GM21619 (cell line): ENCODE data around the gene MYZAP.

Experiments used
- ATAC-seq: cut with Tn5 transposase; IDR thresholded peaks from one replicate; pipeline ENCODE4 v1.9.1; 2021; ENCODE audit not compliant: unreplicated experiment

MYZAP gene, protein sequence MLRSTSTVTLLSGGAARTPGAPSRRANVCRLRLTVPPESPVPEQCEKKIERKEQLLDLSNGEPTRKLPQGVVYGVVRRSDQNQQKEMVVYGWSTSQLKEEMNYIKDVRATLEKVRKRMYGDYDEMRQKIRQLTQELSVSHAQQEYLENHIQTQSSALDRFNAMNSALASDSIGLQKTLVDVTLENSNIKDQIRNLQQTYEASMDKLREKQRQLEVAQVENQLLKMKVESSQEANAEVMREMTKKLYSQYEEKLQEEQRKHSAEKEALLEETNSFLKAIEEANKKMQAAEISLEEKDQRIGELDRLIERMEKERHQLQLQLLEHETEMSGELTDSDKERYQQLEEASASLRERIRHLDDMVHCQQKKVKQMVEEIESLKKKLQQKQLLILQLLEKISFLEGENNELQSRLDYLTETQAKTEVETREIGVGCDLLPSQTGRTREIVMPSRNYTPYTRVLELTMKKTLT

DNA sequence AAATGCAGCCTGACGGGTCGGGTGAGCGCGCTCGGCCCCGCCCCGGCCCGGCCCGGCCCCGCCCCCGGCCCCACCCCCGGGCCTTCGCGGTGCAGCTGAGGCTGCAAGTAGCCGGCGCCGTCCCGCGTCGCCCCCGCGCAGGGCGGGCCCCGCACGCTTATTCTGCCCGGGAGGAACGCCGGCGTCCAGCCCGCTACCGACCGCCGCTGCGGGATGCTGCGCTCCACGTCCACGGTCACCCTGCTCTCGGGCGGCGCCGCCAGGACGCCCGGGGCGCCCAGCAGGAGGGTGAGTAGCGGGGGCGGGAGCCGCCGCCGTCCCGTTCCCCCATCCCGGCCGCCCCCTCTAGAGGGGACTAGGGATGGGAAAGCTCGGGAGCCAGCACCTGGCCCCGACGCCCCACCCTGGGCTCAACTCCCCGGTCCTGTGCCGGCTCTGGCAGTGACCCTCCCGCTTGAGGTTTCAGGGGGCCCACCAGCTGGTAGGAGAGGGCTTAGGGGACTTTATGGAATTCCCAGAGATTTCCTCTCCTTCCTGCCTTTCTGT, at the start of gene MYZAP:
MYZAP (plus strand) TSS at position 83 of the 546 bp plus-strand sequence; CDS start at position 214, 131 bp downstream.
- ATAC-seq = no peak

DNA sequence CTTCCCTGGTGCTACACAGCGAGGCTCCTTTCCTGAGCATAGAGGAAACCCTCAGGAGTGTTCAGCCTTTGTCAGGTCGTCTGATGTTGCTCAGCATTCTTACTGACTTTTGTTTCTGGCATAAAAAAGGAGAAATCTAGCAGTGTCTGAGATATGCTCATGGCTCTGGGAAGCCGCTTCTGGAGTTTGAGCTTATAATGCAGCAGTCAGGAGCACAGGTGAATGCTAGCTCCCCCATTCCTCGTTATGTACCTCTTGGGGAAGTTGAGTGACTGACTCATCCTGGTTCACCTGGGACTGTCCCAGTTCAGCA, 49.2 kb upstream of the MYZAP start:
- ATAC-seq = no peak

DNA sequence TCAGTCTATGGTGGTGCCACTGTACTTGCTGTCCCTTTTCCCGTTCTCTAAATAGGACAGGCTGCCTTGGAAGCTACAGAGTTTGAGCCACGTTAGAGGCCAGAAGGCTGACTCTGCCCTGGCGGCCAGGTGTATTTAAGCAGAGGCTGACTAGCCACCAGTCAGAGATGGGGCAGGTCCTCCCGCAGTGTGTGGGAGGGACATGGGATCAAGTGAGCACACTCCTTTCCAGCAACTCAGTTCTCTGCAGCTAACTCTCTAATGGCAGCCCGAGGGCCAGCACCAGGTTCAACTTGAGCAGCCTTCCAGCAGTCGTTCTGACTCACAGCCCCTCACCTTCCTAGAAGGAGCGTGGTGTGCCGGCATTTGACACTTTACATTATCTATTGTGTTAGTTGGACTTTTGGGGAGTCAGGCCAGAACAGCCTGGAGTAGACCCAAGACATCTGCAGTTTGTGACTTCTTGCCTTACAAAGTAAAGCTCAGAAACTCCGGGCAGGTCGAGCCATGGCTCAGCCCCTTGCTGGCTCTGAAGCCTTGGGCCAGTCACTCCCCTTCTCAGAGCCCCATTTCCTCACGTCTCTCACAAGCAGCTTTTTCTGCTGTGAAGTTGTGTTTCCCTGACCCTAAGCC, 46.7 kb upstream of the MYZAP start:
- no peak for ATAC-seq

DNA sequence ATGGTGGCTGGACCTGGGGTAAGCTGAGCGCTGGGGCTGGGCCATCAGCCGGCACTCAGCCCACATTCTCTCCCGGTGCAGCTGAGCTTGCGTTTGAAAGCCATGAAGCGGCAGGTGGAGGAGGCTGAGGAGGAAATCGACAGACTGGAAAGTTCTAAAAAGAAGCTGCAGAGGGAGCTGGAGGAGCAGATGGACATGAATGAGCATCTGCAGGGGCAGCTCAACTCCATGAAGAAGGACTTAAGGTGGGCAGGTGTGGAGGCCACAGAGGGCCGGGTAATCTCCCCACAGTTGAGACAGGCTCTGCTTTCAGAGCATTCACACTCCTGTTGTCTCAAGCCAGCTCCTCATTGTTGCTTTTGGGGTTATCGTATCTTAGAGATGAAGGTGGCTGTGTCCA, 45.7 kb upstream of the MYZAP start:
- no peak for ATAC-seq

DNA sequence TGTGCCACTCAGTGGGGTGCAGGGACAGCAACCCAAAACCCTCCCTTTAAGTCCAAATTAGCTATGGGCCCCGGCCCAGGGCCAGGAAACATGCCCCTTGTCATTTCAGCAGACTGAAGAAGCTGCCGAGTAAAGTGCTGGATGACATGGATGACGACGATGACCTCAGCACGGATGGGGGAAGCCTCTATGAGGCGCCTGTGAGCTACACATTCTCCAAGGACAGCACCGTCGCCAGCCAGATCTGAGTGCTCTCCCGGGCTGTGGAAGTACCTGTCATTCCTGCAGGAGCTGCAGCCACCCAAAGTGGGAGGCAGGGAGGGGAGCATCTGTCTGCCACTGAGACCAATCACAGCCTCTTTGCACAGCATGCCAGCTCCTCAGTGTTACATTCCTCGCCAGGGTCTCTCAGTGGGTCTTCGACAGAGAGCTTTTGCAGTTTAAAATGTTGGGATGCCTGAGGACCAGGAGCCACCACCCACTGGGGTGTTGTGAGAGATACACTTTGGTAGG, 44.4 kb upstream of the MYZAP start:
- ATAC-seq = no peak

DNA sequence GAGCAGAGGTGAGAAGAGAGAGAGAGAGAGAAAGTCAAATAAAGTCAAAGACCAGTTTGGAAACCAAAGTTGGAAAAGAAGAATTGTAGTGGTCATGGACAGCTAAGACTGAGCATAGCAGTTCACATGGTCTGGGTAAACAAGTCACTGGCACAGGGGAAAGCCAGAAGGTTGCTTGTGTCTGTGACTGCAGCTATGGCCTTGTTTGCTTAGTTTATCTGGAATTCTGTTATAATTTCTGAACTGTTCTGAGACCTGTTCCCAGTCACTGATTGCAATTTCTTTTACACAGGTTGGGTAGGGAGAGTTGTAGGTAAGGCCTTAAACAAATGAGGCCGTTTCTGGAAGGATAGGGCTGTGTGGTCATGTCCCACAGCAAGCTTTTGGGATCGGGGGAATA, 43.4 kb upstream of the MYZAP start:
- no peak for ATAC-seq

DNA sequence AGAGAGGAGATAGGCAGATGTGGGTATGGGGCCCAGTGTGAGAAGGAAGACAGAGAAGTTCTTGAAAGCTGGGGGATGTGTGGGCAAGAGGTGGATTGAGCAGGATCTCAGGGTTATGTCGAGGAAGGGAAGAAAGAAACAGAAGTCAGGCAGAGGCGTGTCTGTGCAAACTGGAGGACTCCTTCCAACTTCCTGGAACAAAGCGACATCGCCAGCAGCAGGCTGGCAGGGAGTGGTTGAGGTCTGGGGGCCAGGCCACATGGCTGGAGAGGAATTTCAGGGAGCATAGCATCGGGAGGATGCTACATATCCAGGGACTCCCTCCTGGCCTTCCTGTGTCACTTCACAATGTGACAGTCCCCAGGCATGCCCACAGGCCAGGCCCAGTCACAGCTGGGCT, 42.9 kb upstream of the MYZAP start:
- ATAC-seq = no peak

DNA sequence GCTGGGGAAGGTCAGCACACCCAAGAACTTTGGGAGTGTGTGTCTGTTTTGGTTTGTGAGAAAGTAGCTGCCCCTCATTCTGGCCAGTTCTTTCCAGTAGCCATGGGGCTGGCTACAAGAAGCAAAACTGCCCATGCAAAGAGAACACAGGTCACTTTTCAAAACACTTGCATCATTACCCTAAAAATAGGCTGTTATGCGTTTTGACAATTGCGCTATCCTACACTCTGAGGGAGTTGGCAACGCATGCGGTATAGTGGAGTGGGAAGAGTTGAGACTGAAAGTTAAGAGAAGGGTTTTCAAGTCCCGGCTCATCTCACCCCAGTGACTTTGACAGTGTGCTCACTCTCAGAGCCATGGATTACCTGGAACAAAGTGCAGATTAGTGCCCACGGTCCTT, 41.8 kb upstream of the MYZAP start:
- ATAC-seq = no peak

DNA sequence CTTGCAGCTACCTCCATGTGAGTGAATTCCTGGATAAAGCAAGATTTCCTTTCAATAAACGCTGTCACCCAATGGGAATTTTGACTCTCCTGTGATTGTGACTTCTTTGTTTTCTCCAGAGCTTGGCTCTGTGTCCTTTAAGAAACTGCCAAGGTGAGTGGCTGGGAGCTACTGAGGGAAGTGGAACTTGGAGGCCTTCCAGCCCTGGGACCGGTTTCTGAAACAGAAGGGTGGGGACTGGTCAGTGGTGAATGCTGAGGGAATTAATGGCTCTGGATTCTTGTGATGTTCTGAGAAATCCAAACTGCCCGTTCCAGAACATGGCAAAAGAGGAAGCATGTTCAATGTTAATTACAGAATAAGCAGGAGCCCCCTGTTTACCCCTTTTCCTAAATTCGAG, 41.1 kb upstream of the MYZAP start:
- no peak for ATAC-seq

DNA sequence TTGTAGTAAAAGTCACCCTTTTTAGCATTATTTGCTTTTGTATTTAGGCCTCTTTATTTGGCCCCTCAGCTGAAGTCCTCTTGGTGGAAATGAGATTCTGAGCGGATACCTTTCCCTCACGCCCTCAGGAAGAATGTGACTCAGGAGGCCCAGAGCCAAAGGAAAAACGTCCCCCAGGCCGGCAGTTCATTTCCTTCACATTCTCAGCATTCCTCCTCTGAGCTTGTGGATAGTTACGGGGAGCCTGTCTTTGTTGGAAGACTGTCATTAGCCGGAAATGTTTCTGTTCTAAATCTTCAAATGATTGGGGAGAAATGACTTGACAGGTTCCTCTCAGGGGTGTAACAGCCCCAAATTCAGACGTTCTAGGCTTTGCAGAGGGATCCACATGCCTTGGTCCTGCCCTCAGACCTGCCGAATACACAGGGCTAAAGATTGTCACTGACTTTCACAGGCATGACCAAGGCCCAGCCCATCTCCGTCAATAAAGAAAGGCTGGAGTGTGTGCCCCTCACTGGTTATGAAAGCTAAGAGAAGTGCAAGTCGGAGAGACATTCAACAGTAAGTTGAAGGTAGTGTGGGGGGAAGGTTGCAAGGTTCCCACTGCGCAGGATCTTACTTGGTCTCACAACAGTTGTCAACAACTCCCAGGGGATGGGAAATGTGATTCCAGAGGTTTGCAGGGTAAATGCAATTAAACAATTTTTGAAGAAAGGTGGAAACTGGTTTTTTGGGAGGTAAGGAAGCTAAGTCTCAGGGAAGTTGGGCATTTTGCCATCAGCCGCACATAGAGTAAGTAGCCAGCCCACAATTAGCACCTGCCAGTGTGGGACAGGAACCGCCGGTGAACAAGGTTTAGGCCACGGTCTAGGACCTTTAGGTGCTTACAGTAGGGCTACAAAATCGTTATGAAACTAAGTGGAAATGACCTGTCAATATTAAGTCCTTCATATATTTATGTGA, 39.7 kb upstream of the MYZAP start:
- ATAC-seq = no peak

DNA sequence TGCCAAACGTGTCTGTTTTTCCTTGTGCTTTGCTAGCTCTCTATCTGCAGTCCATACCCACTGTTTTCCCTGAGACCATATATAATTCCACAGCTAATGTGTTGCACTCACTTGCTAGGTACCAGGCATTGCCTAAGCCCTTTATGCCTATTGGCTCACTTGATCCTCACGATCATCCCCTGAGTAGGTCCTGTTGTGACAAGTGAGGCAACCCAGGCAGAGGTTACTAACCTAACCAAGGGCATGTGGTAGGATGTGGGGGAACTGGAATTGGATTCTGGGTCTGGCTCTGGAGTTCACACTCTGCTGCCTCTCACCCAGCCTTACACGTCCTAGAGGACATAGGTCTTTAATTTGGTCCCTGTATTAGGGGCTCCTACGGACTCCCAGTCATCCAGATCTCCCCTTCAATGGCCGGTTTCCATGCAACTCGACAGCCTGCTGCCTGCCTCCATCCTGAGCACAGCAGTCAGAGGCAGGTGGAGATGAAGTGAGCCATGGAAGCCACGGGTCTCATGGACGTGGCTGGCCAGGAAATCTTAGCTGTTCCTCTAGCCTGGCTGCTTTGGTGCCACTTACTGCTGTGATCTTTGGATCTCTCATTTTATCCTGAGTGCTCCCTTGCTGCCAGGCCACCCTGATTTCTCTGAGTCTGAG, 38.9 kb upstream of the MYZAP start:
- no peak for ATAC-seq

DNA sequence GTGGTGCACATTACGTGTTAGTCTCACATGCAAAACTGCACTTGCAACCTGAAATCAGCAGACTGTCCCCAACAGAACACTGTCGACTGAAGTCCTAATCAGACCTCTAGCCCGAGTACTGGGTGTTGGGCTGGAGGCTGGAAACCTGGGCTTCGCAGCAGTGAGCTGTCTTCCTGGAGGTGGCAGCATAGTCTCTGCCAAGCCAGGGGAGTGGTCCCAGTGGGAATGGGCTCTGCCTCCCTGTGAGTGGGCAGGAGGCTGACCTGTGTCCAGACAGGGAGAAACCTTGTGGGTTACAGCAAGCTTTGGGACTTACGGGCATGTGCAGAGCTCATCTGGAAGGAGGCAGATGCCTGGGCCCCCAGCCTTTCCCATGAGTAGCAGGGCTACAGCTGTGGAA, 38.2 kb upstream of the MYZAP start:
- ATAC-seq = no peak

DNA sequence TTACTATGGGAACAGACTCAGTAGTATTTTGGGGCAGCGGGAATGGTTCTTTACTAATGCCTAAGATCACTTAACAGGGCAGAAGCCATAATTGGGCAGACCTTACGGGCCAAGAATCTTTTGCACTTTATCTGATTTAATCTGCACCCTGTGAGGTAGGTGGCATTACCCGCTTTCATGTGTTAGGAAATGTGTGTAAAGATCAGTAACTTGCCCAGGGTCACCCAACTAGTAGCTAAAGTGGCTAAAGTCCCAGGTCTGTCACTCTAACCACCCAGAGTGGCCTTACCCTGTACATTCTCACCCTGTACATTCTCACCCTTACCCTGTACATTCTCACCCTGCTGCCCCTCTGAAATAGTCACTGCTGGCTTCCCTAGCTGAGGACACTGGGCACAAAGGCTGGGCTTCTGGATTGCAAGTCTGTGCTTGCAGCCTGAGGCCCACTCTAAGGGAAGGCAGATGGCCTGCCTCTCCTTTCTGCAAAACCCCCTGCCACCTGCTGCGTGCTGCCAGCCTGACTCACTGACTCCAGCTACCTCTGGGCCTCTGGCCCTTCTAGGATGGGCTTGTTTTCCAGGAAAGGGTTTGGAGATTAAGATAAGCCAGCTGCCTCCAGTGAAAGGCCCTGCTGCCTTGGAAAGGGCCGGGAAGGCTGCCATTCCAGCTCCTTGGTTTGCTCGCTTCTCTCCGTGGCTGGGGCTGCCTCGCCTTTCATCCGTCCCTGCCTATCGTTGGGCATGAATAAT, 37.5 kb upstream of the MYZAP start:
- ATAC-seq = no peak

DNA sequence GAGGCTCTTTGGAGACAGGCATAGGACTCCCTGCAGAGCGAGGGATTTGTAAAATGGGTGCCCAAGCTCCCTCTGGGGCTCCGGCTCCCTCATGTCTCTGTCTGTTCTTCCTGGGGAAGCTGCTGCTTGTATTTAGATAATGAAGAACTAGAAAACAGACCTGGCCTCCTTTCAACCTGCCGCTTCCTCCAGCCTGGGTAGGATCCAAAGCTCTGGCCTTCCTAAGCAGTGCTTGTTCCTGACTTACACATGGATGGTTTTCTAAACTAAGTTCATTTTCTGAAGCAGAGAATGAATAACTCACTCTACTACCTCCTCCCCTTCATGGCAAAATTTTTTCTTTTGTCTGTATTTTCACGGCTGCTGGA, 36.9 kb upstream of the MYZAP start:
- ATAC-seq = no peak

DNA sequence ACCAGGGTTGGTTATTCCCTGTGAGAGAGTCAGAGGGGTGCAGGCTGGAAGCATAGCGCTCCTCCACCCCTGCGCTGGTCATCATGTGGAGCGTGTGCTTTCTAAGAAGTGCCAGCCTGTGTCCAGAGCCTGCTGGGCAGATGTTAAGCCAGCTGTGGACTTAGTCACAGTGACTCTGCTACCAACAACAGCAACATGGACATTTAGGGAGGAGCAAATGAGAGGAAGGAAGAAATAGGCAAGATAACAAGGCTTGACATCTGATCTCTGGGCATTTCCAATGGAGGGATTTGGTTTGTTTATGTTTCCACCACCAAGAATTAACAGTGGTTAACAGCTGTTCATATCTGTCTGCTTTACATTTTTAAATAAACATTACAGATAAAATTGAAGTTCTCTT, 36.4 kb upstream of the MYZAP start:
- ATAC-seq = no peak

DNA sequence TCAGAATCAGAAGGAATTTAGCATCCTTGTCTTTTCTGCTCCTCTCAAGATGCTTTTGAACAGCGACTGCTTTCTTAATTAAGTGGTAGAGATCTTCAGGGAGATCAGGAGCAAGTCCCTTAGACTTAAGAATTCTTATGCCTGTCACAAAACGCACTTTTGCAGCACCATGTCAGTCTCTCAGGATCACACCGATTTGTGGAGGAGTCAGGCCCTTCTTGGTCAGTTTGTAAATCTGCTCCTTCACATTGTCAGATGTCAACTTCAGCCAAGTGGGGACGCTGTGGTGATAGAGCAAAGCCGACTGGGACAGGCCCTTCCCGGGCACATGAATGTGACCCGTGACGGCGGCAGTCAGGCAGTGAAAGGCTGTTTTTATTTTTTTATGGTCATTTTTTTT, 35.7 kb upstream of the MYZAP start:
- ATAC-seq = no peak

DNA sequence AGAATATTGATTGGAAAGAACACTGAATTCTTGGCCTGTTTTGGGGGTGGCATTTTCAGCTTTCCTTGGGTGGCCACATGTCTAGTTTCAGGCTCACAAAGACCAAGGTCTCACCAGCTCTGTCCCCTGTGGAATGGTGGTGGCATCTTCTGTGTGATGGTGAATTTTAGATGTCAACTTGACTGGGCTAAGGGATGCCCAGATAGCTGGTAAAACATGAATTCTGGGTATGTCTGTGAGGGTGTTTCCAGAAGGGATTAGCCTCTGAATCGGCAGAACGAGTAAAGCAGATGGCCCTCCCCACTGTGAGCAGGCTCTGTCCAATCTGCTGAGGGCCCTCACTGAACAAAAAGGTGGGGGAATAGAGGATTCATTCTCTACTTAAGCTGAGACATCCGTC, 34.4 kb upstream of the MYZAP start:
- ATAC-seq = no peak

DNA sequence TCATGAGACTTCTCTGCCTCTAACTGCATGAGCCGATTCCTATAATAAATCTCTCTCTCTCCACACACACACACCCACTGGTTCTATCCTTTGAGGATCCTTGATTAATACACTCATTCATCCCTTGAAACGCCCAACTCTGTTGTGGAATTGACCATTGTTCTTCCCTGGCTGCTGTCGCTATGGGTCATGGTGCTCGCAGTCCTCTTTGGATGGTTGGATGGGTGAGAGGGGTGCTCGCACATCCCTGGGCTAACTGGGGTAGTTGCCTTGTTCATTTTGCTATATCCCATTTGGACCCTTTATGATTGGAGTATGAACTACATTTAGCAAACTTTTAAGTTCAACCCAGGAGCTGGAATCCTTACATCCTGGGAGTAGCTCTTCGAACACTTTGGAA, 33.9 kb upstream of the MYZAP start:
- no peak for ATAC-seq

DNA sequence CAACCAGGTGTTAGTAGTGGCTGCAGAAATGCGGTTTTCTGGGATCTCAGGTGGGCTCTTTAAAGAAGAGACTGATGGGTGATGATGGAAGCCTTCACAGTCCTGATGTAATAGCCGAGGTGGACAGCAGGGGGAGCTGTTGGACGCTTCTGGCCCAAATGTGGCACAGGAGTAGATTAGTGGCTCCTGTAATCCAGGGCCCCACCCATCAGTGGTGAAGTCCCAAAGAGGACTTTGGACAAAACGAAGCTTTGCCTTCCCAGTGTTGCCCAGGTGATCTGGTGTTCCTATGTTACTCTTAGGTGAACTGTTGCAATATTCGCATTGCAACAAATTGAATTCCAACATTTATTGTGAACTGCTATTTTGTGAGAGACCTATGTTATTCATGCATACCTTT, 31.8 kb upstream of the MYZAP start:
- no peak for ATAC-seq
